ENCODE data around the gene HIBADH.
"Not testable (repeated sequence)": the region's sequence is repeated elsewhere in the genome, so short reads cannot be mapped to it uniquely, and the experiment has no call there.

Gene HIBADH

GRCh38 chr7:27593226-27593625, 69.5 kb downstream of the HIBADH start:
- DNase-seq = no peak

- DNase-seq = no peak
Observed at GRCh38 chr7:27590416-27590815, 72.3 kb downstream of the HIBADH start.

GRCh38 chr7:27587429-27587828, 75.3 kb downstream of the HIBADH start:
- no peak for DNase-seq

DNA sequence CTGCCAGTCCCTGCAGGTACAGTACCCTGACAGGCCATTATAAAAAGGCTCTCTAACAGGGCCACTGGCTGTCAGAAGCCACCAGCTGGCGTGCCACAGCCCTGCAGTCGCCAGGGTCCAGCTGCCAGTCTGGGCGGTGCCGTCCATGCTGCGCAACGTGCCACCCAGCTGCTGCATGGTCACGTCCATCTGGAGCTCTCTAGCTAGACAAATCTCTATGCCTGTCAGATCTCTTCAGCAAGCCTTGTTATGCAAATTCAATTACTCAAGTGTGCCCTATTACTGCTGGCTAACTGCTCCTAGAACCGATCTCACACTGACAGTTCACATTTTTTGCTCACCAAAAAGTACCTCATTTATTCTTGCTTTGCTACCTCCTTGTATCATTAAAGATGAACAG, 75.9 kb downstream of the HIBADH start:
- no peak for DNase-seq

GRCh38 chr7:27585781-27586447, 76.8 kb downstream of the HIBADH start:
- DNase-seq = no peak

DNA sequence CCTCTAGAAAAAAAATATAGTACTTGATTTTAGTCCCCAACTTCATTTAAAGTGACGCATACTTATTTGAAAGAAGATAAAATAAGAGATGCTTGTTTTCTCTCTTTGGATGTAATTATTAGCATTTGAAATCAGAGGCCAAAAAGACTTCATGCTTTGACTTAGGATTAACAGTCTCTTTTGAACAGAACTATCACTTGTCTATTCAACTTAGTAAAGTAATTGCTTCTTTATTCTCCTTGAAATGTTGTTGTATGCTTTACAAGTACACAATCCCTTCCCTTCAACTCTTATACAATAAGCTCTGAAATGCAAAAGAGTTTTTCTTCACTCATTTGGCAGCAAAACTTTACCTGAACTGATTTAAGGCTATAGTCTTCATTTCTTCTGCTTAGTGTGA, 80.8 kb downstream of the HIBADH start:
- no peak for DNase-seq

GRCh38 chr7:27581119-27581518, 81.6 kb downstream of the HIBADH start:
- DNase-seq = no peak

- DNase-seq = no peak
Observed at GRCh38 chr7:27579565-27579964, 83.1 kb downstream of the HIBADH start.

DNA sequence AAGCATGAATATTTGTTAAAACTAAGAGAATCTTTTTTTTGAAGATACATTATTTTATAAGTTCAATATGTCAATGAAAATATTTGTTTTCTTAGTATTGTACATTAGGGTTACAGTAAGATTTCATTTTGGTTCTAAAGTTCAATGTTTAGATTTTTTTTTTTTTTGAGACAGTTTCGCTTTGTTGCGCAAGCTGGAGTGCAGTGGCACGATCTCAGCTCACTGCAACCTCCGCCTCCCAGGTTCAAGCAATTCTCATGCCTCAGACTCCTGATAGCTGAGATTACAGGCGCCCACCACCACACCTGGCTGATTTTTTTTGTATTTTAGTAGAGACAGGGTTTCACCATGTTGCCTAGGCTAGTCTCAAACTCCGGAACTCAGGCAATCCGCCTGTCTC, 84.5 kb downstream of the HIBADH start:
- not testable (repeated sequence) for DNase-seq

- DNase-seq = no peak
Observed at GRCh38 chr7:27576360-27576944, 86.2 kb downstream of the HIBADH start.

DNA sequence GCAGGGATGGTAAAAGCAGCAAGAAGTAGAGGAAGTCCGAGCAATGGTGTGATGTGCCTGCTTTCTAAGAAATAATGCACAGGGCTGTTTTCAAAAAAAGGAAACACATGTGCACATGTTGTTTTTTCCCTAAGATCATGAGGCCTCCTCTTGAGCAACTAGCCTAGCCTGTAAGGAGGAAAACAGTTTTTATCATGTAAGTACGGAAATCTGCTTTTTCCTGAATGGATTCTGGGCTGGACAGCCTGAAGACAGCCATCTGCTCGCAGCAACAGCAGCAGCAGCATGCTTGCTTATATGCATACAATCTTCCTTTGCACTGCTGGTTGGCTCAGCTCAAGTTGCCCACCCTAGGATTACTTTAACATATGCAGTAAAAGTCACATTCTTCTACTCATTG, 87.1 kb downstream of the HIBADH start:
- DNase-seq = no peak

DNA sequence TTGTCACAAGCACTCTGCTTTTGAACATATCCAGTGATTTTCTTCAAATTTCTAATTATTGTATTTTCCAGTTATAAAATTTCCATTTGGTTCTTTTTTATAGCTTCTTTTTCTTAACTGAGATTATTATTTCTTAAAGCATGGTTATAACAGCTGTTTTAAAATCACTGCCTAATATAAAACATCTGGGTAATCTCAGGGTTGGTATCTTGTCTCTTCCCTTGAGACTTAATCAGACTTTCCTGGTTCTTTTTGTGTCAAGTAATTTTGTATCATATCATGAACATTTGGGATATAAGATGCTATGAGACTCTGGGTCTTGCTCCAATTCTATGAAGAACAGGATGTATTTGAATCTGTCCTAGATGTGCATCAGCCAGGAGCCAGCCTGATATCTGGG, 93.6 kb downstream of the HIBADH start:
- no peak for DNase-seq

- DNase-seq = no peak
Observed at GRCh38 chr7:27567266-27567665, 95.4 kb downstream of the HIBADH start.

DNA sequence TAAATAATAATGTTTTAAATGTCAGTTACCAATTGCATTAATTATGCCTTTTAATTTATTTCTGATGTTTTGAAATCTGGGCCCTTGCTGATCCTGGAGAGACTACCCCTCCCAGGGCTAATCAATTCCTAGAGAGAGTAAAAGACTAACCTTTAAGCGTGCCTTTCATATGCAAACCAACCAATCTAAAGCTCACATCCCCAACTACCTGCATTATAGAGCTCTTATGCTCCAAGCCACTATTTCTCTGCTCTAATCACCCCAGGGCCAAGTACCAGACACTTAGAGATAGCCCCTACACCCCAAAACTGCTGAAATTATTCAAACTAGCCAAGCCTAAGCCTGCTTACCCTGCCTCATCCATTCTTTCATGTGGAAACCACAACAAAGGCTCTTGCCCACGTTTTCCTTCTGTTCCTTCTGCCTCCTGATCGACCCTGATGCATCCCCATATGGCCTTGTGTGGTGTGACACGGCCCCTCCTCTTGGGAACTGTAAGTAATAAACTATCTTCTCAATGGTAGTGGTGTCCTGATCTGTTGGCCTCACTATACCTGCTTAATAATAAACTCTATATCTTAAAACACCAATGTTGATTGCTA, 97.7 kb downstream of the HIBADH start:
- no peak for DNase-seq

GRCh38 chr7:27560706-27561235, 101.9 kb downstream of the HIBADH start:
- DNase-seq = no peak

DNA sequence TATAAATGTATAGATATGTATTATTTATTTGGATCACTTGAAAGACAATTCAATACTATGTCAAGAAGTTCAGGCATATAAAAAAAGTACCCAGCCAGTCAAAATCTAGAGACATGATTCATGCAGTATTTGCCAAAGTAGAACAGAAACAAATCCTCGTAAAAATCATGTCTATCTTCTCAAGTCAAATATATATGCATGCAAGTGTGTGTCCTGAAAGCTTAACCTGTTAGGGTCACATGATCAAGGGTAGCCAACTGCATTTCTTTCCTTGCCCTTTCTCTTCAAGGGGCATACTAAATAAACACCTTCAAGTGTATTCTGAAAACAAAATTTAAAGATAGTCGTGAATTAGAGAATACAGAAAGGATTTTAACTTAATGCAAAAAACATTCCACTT, 107.0 kb downstream of the HIBADH start:
- DNase-seq = no peak

DNA sequence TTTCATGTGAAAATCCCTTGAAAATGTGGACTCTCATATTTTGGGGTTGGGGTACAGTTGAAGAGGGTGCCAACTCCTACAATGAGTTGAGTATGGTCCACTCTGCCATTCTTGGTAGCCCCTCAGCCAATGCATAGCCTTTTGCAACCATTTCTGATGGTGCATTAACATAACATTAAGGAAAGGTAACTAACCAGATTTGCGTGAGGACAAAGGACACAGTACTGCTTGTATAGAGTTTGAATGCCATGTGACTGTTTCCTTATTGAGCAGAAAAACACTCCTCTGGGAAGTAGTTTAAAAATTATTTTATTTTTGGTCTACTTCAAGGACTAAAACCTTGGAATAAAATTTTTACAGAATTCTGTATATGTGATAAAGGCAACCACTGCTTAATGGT, 107.9 kb downstream of the HIBADH start:
- DNase-seq = no peak

- DNase-seq = no peak
Observed at GRCh38 chr7:27553273-27553672, 109.4 kb downstream of the HIBADH start.

DNA sequence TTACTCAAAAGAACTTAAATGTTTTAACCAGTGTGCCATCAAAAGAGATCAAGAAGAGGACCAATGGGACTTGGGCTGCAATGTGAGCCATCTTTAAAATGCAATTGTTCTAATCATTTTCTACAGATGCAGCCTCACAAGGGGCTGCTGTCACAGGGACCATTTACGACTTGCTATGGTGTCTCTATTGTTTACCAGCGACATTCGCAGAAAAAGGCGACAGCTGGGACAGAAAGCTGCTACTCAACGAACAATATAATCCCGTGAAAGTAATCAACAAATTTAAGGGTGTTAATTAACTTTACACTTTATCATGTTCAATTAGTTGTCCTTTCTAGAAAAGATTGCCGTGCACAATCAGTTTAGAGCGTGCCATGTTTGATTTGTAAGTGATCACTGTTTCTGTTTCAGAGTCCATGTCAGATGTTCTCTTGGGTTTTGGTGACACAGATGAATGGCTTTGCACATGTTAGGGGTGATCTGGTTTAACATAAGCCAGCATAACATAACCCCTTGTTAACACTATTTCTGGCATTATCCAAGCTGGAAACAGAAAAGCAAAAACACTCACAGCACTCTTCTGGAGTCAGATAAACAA, 110.8 kb downstream of the HIBADH start:
- DNase-seq = no peak

- DNase-seq = no peak
Observed at GRCh38 chr7:27549606-27550005, 113.1 kb downstream of the HIBADH start.

GRCh38 chr7:27548304-27548703, 114.4 kb downstream of the HIBADH start:
- no peak for DNase-seq

- no peak for DNase-seq
Observed at GRCh38 chr7:27547401-27547800, 115.3 kb downstream of the HIBADH start.

- DNase-seq = no peak
Observed at GRCh38 chr7:27546610-27547009, 116.1 kb downstream of the HIBADH start.

GRCh38 chr7:27535795-27536194, 126.9 kb downstream of the HIBADH start:
- DNase-seq = no peak
